OCI-LY7 (cell line): ENCODE data around the gene KIAA1549.

Experiments
- CTCF ChIP-seq: fragments of 200-600 bp; sonication (generic); conservative IDR thresholded peaks from 2 replicates; pipeline ENCODE4 v1.5.1; 2014; ENCODE audit warnings: mild to moderate bottlenecking, antibody characterized with exemption, low read length, moderate library complexity, mixed read lengths
- EZH2phosphoT487 ChIP-seq: fragments of 200-600 bp; sonication (generic); IDR thresholded peaks from 2 replicates; pipeline ENCODE4 v1.6.1; 2018; ENCODE audit warnings: low read depth, borderline replicate concordance, mild to moderate bottlenecking, mixed run types, antibody characterized with exemption, low read length, moderate library complexity, mixed read lengths

- TF ChIP-seq CTCF (no peak), EZH2phosphoT487 (no peak)
Measured at GRCh38 chr7:138868711-138869110, 112.5 kb downstream of the KIAA1549 start.
